GM21737 (cell line): ENCODE measurements around the gene RAB24.
A peak's percentile ranks its signal among the peaks of the same experiment; 100 is the strongest.
"Not testable (repeated sequence)": the region's sequence is repeated elsewhere in the genome, so short reads cannot be mapped to it uniquely, and the experiment has no call there.

ENCODE experiments used
- ATAC-seq: cut with Tn5 transposase; IDR thresholded peaks from one replicate; pipeline ENCODE4 v1.9.1; 2021; ENCODE audit warnings: mild to moderate bottlenecking, moderate library complexity; ENCODE audit not compliant: unreplicated experiment

Gene RAB24

DNA sequence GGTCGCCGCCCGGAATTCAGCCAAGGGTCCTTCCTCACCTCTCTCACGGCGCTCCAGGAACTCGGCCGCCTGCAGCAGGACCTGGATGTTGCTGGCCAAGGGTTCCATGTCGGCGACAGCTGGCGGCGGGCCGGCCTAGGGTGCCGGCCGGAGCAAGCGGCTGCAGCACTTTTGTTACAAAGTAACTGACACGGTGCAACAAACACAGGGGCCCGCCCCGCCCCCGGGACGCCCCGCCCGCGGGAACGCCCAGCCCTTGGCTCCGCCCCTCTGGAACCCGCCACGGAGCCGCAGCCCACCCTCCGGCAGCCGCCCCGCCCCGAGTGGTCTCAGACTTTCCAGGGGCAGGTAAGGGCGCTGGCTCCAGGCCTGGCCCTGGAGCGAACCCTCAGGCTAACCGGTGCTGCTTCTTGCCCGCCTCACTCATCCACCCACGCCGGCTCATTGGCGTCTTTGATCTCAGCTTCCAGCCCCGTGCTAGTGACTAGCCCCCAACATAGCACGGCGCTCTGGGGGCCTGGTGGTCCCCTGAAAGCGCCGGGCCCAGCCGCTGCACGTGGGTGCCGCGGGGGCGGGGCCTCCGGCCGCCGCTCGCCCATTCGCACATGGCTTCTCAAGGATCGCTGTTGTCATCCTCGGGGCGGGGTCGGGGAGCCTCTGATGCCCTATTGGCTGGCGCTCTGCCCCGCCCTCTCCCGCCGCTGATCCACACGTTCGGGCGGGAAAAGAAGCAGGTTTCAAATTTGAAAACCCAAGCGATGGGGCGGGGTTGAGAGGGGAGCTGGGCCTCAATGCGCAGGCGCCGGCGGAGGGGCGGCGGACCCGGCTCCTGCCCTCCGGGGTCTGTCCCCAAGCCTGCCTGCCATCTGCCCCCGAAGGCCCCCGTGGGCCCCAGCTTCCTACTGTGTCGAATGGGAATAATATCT is 8.5 kb upstream of the RAB24 start, which contains the start of gene MXD3:
Gene MXD3 (minus strand): TSS at position 176 of the 926 bp plus-strand sequence. CDS start 68 bp downstream, at position 108.
- ATAC-seq = peak; percentile 71

DNA sequence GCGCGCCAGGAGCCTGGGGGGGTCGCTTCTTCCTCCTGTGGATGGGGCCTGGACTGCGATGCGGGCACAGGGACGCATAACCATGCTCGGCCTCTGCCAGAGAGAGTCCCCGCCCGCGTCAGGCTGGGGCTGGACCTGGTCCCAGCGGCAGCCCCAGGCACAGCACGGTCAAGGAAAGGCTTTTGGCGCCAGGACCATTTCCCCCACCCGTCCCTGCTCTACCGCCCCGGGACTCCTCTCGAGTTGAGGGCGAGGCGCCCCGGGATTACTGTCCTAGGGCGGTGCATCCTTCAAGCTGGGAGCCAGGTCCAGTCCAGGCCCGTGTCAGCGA is 7.8 kb upstream of the RAB24 start:
- no peak for ATAC-seq

- ATAC-seq = no peak
Measured at GRCh38 chr5:177310757-177311391, 7.4 kb upstream of the RAB24 start.

DNA sequence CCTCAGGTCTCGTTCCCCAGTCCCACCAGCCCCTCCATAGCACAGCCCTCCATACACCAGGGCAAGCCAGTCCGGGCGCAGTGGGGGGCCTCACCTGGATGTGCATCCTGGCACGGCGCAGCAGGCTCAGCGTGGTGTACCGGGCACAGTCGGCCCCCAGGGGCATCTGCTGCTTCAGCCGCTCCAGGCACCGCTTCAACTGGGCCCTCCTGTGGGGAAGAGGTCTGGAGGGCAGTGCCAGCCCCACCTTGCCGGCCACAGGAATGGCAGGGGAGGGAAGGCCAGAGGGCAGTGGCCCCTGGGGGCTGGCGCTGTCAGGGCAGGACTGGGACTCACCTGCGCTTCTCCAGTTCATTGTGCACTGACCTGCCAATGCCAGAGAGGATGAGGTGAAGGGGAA is 6.8 kb upstream of the RAB24 start:
- no peak for ATAC-seq

- ATAC-seq = no peak
Measured at GRCh38 chr5:177309351-177310191, 6.1 kb upstream of the RAB24 start.

- ATAC-seq = no peak
Measured at GRCh38 chr5:177308740-177309139, 5.2 kb upstream of the RAB24 start.

DNA sequence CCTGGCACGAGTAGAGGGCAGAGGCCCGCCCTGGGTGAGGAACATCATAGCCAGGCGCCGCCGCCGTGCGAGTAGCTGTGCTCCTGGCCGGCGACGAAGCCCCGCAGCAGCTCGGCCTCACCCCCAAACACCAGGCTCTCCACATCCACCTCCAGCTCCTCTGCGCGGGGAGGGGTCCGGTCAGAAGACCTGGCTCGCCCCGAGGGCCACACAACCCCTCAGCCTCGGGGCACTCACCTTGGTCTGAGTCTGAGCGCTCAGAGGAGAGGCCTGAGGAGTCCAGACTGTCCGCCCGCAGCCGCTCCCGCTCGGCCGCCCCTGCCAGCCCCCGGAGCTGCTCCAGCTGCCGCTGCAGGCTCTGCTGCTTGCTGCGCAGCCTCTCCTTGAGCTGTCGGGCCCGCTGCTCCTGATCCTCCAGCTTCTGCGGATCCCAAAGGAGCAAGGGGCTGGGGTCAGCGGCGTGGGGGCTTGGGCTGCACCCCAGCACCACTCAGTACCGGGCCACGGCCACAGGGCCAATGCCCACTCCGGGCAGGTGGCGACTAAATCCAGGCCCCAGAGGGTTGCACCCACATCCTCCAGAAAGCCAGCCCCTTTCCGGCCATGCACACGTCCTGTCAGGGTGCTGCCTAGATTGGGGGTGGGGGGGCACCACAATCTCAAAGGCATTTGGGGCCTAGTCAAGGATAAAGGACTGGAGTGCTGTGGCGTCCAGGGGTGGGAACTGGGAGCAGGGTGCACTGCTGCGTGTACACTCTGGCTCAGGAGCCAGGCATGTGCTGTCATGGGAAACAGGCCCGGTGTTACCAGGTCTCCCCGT is 4.2 kb upstream of the RAB24 start:
- ATAC-seq = no peak

- no peak for ATAC-seq
Measured at GRCh38 chr5:177306674-177307543, 3.4 kb upstream of the RAB24 start.

- not testable (repeated sequence) for ATAC-seq
Measured at GRCh38 chr5:177306103-177306640, 2.7 kb upstream of the RAB24 start.

- ATAC-seq = no peak
Measured at GRCh38 chr5:177304392-177305119, 1.0 kb upstream of the RAB24 start.

- no peak for ATAC-seq
Measured at GRCh38 chr5:177303925-177304391, 439 bp upstream of the RAB24 start.

- ATAC-seq = no peak
Measured at GRCh38 chr5:177302354-177303110, 987 bp downstream of the RAB24 start.

DNA sequence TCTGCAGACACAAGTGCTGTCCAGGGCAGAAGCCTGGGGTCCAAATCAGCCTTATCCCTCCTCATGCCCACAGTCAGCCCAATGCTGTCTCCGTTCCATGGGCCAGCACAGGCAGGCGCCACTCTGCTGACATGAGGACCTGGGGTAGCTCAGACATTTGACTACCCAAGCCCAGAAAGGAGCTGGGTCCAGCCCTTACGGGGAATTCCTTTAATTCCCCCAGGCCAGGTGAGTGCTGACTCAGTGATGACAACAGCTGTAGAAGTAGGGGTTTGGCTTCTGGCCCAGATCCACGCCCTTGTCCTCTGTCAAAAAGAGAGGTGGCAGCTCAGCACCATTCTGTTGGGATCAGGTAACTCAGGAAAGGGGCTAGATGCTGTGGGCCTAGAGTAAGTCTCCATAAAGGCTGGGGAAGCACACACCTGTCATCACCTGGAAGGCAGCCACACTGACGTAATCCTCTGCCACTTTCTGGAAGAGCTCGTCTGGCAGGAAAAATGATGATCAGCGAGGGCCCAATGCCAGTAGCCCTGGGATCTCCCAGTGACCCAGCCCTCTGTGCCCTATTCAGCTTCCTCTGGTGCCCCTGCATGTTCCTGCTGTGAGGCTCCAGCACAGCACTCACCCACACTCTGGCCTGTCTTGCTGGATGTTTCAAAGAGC is 1.9 kb downstream of the RAB24 start:
- ATAC-seq = no peak

- no peak for ATAC-seq
Measured at GRCh38 chr5:177300951-177301350, 2.6 kb downstream of the RAB24 start.

DNA sequence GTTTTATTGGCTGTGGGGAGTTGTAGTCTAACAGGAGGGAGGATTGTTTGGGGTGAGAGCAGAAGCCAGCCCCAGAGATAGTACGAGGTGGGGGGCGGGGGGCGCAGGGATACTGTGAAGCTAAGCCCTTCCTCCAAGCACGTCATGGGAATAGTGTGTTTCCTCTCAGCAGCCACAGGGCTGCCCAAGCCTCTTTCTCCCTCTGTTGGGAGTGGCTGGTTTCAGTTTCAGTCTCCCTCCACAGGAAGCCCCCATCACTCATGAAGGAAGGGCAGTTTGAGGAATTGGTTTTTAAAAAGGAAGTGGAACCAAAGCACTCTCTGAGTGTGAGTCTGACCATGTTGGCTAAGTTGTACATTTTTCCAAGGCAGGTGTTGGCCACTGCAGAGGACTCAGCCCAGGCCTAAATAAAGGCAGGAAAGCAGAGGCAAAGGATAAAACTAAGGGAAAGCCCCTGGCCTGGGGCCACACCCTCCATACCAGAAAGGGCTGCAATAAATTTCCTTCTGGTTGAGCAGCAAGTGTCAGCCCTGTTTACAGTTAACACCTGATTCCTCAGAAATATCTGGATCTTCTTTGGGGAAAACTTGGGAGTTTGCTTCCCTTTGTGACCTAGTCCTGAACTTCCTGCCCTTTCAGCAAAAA is 3.2 kb downstream of the RAB24 start:
- ATAC-seq = peak; percentile 38

- no peak for ATAC-seq
Measured at GRCh38 chr5:177299697-177300096, 3.8 kb downstream of the RAB24 start.

DNA sequence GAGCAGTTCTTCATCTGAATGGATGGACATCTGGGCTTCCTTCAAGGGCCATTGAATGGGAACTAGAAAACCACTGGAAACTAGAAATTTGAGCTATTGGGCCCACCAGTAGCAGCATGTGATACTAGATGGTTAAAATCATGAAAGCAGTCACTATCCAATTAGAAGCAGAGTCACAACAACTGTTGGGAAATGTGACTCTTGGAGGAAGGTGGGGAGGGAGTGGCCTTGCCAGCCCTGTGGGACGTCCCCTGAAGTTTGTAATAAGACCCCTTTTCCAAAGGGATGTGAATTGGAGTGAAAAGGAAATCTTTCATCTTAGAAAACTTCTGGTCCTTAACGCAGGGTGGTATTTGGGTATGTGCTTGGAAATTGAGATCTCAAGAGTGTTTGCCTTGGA is 5.6 kb downstream of the RAB24 start:
- ATAC-seq = no peak
